Osteoblast (primary cell): ENCODE data around the gene TTN. TPM values are rescaled to one million over a fixed set of nuclear protein-coding genes. Genes with fewer than 3 reads are reported as not detected.

Experiments used
- DNase-seq: peaks from one replicate; pipeline ENCODE4 v3.0.0; 2011; ENCODE audit warnings: low spot score, mixed read lengths; ENCODE audit not compliant: insufficient read length; ENCODE audit errors: missing footprints
- H2AFZ ChIP-seq: 2 replicates; pipeline ENCODE4 v1.6.0; 2011; ENCODE audit warnings: mild to moderate bottlenecking, low read length
- H3K27ac ChIP-seq: 2 replicates; pipeline ENCODE4 v1.5.1; 2011; ENCODE audit warnings: mild to moderate bottlenecking, low read depth, low read length, moderate library complexity
- H3K27me3 ChIP-seq: 2 replicates; pipeline ENCODE4 v1.6.0; 2012; ENCODE audit warnings: mild to moderate bottlenecking, control low read depth, inconsistent platforms, low read length, moderate library complexity; ENCODE audit not compliant: insufficient read depth
- H3K36me3 ChIP-seq: 2 replicates; pipeline ENCODE4 v1.5.1; 2011; ENCODE audit warnings: mild to moderate bottlenecking, low read length, control low read depth, moderate library complexity; ENCODE audit not compliant: insufficient read depth
- H3K4me1 ChIP-seq: 2 replicates; pipeline ENCODE4 v1.5.1; 2011; ENCODE audit warnings: mild to moderate bottlenecking, low read length, control low read depth, moderate library complexity; ENCODE audit not compliant: insufficient read depth
- H3K4me2 ChIP-seq: 2 replicates; pipeline ENCODE4 v1.6.0; 2011; ENCODE audit warnings: mild to moderate bottlenecking, low read length; ENCODE audit not compliant: insufficient read depth
- H3K4me3 ChIP-seq: fragments of 200-600 bp; sonication (generic); 3 replicates; pipeline ENCODE4 v1.5.1; 2012; ENCODE audit warnings: mild to moderate bottlenecking, low read length, inconsistent platforms; ENCODE audit not compliant: insufficient read depth
- H3K79me2 ChIP-seq: 2 replicates; pipeline ENCODE4 v1.6.0; 2012; ENCODE audit warnings: mild to moderate bottlenecking, low read length, control low read depth, inconsistent platforms; ENCODE audit not compliant: insufficient read depth
- H3K9me3 ChIP-seq: 2 replicates; pipeline ENCODE4 v1.5.1; 2011; ENCODE audit warnings: low read depth, low read length, control low read depth
- H4K20me1 ChIP-seq: 2 replicates; pipeline ENCODE4 v1.6.0; 2012; ENCODE audit warnings: mild to moderate bottlenecking, low read length, control low read depth; ENCODE audit not compliant: insufficient read depth
- total RNA-seq: library from RNA; depleted of rRNA; stranded (reverse); fragments of >200 nt; gene quantifications from 2 replicates; pipeline ENCODE4 v1.2.3, GENCODE V29; 2012
- TF ChIP-seq, protein P1 (sequence below): IDR thresholded peaks from 2 replicates; pipeline ENCODE4 v1.5.1; 2011; ENCODE audit warnings: mild to moderate bottlenecking, low read depth, low read length, moderate library complexity; ENCODE audit errors: extremely low read depth

TTN gene
- total RNA-seq, 1 donor = under 0.01 TPM

- H3K4me3 ChIP-seq = no peak overlapping the region
- DNase-seq = no peak
- H3K36me3 ChIP-seq = peaks cover 5% of the 10 kb centered on the region
- no peaks in the 10 kb centered on the region for H3K9me3 ChIP-seq
- H3K79me2 ChIP-seq = no peaks in the 10 kb centered on the region
- TF ChIP-seq, protein P1, sequence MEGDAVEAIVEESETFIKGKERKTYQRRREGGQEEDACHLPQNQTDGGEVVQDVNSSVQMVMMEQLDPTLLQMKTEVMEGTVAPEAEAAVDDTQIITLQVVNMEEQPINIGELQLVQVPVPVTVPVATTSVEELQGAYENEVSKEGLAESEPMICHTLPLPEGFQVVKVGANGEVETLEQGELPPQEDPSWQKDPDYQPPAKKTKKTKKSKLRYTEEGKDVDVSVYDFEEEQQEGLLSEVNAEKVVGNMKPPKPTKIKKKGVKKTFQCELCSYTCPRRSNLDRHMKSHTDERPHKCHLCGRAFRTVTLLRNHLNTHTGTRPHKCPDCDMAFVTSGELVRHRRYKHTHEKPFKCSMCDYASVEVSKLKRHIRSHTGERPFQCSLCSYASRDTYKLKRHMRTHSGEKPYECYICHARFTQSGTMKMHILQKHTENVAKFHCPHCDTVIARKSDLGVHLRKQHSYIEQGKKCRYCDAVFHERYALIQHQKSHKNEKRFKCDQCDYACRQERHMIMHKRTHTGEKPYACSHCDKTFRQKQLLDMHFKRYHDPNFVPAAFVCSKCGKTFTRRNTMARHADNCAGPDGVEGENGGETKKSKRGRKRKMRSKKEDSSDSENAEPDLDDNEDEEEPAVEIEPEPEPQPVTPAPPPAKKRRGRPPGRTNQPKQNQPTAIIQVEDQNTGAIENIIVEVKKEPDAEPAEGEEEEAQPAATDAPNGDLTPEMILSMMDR = no peak
- no peak overlapping the region for H3K27ac ChIP-seq
- H3K4me2 ChIP-seq = no peak overlapping the region
- no peak overlapping the region for H2AFZ ChIP-seq
- peaks cover 12% of the 10 kb centered on the region for H3K4me1 ChIP-seq
- H3K27me3 ChIP-seq = no peaks in the 10 kb centered on the region
- H4K20me1 ChIP-seq = no peaks in the 10 kb centered on the region
Observed at GRCh38 chr2:178550352-178550751, 256.9 kb downstream of the TTN start.

DNA sequence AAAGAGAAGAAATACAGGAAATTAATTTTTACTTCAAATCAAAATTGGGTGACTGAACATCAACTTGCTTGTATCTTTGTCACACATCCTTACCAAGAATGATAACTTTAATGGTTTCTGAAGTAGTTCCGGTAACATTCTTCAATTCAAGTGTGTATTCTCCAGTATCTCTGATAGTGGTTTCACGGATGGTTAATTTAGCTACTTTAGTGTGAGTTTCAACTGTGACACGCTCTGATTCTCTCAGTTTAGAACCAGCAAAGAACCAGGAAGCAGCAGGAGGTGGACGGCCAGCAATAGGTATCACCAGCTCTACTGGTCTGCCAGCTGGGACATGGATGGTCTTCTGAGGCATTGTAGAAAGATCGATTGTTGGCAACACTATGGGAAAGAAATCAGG, 264.7 kb downstream of the TTN start:
- no peak overlapping the region for H3K4me2 ChIP-seq
- H3K27me3 ChIP-seq = no peaks in the 10 kb centered on the region
- TF ChIP-seq, protein P1 = no peak
- H3K4me3 ChIP-seq = no peak overlapping the region
- no peaks in the 10 kb centered on the region for H3K4me1 ChIP-seq
- H3K9me3 ChIP-seq = no peaks in the 10 kb centered on the region
- H4K20me1 ChIP-seq = no peaks in the 10 kb centered on the region
- no peak overlapping the region for H3K27ac ChIP-seq
- no peak overlapping the region for H2AFZ ChIP-seq
- DNase-seq = no peak
- H3K36me3 ChIP-seq = peaks cover 13% of the 10 kb centered on the region
- H3K79me2 ChIP-seq = no peaks in the 10 kb centered on the region

DNA sequence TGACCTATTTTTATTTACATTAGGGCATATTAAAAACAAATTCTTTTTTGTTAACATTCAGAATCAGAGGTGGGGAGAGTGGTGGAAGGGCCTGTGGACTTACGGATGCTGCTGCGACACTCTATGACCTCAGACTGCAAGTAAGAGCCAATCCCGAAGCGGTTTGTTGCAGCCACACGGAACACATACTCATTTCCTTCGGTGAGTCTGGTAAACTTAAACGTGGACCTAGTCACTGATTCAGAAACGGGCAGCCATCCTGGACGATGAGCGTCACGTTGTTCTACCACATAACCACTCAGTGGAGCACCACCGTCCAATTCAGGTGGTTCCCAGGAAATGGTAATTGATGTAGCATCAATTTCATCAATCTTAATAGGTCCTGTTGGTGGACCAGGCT, 265.1 kb downstream of the TTN start:
- H4K20me1 ChIP-seq = no peaks in the 10 kb centered on the region
- TF ChIP-seq, protein P1 = no peak
- no peak overlapping the region for H3K4me3 ChIP-seq
- H3K79me2 ChIP-seq = no peaks in the 10 kb centered on the region
- no peaks in the 10 kb centered on the region for H3K4me1 ChIP-seq
- no peak overlapping the region for H3K4me2 ChIP-seq
- DNase-seq = no peak
- peaks cover 13% of the 10 kb centered on the region for H3K36me3 ChIP-seq
- H3K27ac ChIP-seq = no peak overlapping the region
- H2AFZ ChIP-seq = no peak overlapping the region
- no peaks in the 10 kb centered on the region for H3K9me3 ChIP-seq
- H3K27me3 ChIP-seq = no peaks in the 10 kb centered on the region

DNA sequence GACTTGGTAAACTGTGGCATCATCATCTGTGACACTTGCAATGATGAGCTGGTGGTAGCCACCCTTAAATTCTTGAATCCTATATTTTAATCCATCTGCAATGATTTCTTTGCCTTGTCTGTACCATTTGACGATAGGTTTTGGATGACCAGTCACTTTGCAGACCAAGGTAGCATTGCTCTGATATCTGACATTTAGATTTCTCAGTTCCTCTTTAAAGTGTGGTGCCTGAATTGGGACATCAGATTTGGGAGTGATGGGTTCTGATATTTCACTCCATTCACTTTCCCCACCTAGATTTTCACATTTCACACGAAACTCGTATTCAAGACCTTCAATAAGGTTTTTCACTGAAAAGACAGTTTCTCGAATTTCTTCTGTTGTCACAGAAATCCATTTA, 271.2 kb downstream of the TTN start:
- H3K4me1 ChIP-seq = no peaks in the 10 kb centered on the region
- no peaks in the 10 kb centered on the region for H3K9me3 ChIP-seq
- H4K20me1 ChIP-seq = no peaks in the 10 kb centered on the region
- TF ChIP-seq, protein P1 = no peak
- no peak overlapping the region for H2AFZ ChIP-seq
- H3K79me2 ChIP-seq = peaks cover 31% of the 10 kb centered on the region
- no peak overlapping the region for H3K4me3 ChIP-seq
- H3K27me3 ChIP-seq = no peaks in the 10 kb centered on the region
- H3K36me3 ChIP-seq = peaks cover 27% of the 10 kb centered on the region
- no peak overlapping the region for H3K27ac ChIP-seq
- no peak overlapping the region for H3K4me2 ChIP-seq
- DNase-seq = no peak
